HEK293 (cell line): ENCODE results near the gene SLC22A17.

ENCODE experiments used
- CTCF ChIA-PET: fragments of 350-600 bp; formaldehyde crosslinking; extraction: SDS; loops from one replicate; lab custom pipeline; 2021; ENCODE audit warnings: antibody characterized with exemption; lab: Yijun Ruan, JAX
- POLR2A ChIA-PET: fragments of 300-600 bp; formaldehyde crosslinking; extraction: SDS; loops from one replicate; lab custom pipeline; 2020; ENCODE audit warnings: antibody characterized with exemption, inconsistent platforms; lab: Yijun Ruan, JAX
- H3K27ac ChIP-seq: fragments of 200-500 bp; sonication (Bioruptor generic); 2 replicates; pipeline ENCODE4 v1.5.1; 2014; ENCODE audit warnings: low read depth, low read length, control low read depth, inconsistent platforms; ENCODE audit errors: extremely low read depth
- H3K36me3 ChIP-seq, 2 experiments: fragments of 200-500 bp in 1 of 2; sonication (Bioruptor generic) in 1 of 2; 1 replicate in 1 of 2; 2 replicates in 1 of 2; pipeline ENCODE4 v1.5.1; 2014 to 2017; ENCODE audit warnings: inconsistent platforms in 2 of 2, low read length in 2 of 2; ENCODE audit not compliant: control insufficient read depth in 2 of 2, insufficient read depth in 1 of 2
- H3K4me1 ChIP-seq: fragments of 200-500 bp; sonication (Bioruptor generic); 2 replicates; pipeline ENCODE4 v1.5.1; 2014; ENCODE audit warnings: mild to moderate bottlenecking, low read length, inconsistent platforms; ENCODE audit not compliant: control insufficient read depth, insufficient read depth
- H3K4me3 ChIP-seq: 2 replicates; pipeline ENCODE4 v1.5.1; 2011; ENCODE audit warnings: low read depth, mild to moderate bottlenecking, control low read depth, low read length, moderate library complexity
- H3K9me3 ChIP-seq: fragments of 200-500 bp; sonication (Bioruptor generic); 2 replicates; pipeline ENCODE4 v1.5.1; 2014; ENCODE audit warnings: low read depth, low read length, inconsistent platforms; ENCODE audit not compliant: control insufficient read depth, insufficient read depth
- BCL11B ChIP-seq: fragments of 450-650 bp; formaldehyde crosslinking; IDR thresholded peaks from 2 replicates; pipeline ENCODE4 v1.5.1; 2016; ENCODE audit warnings: low read depth, missing biosample characterization, missing genetic modification characterization
- GFI1B ChIP-seq: fragments of 450-650 bp; formaldehyde crosslinking; IDR thresholded peaks from 2 replicates; pipeline ENCODE4 v1.5.1; 2016; ENCODE audit warnings: missing biosample characterization, missing genetic modification characterization
- GLI2 ChIP-seq: fragments of 450-650 bp; formaldehyde crosslinking; IDR thresholded peaks from 2 replicates; pipeline ENCODE4; 2017; ENCODE audit warnings: missing biosample characterization, missing genetic modification characterization, low read depth, borderline replicate concordance
- GLI4 ChIP-seq: fragments of 450-650 bp; formaldehyde crosslinking; IDR thresholded peaks from 2 replicates; pipeline ENCODE4 v1.5.1; 2016; ENCODE audit warnings: missing biosample characterization, missing genetic modification characterization
- GLIS2 ChIP-seq: fragments of 450-650 bp; formaldehyde crosslinking; IDR thresholded peaks from 2 replicates; pipeline ENCODE4 v1.5.1; 2016; ENCODE audit warnings: missing biosample characterization, missing genetic modification characterization
- SCRT2 ChIP-seq: fragments of 450-650 bp; formaldehyde crosslinking; IDR thresholded peaks from 2 replicates; pipeline ENCODE4 v1.5.1; 2016; ENCODE audit warnings: missing biosample characterization, missing genetic modification characterization
- ZBTB49 ChIP-seq: fragments of 450-650 bp; formaldehyde crosslinking; IDR thresholded peaks from 2 replicates; pipeline ENCODE4 v1.5.1; 2016; ENCODE audit warnings: missing biosample characterization, missing genetic modification characterization, low read depth
- ZFP41 ChIP-seq: fragments of 450-650 bp; formaldehyde crosslinking; IDR thresholded peaks from 2 replicates; pipeline ENCODE4 v1.5.1; 2016; ENCODE audit warnings: missing biosample characterization, missing genetic modification characterization, borderline replicate concordance
- ZNF138 ChIP-seq: fragments of 450-650 bp; formaldehyde crosslinking; IDR thresholded peaks from 2 replicates; pipeline ENCODE4 v1.5.1; 2016; ENCODE audit warnings: missing biosample characterization, missing genetic modification characterization, borderline replicate concordance
- ZNF146 ChIP-seq: fragments of 450-650 bp; formaldehyde crosslinking; IDR thresholded peaks from 2 replicates; pipeline ENCODE4 v1.5.1; 2016; ENCODE audit warnings: missing biosample characterization, missing genetic modification characterization
- ZNF175 ChIP-seq: fragments of 450-650 bp; formaldehyde crosslinking; IDR thresholded peaks from 2 replicates; pipeline ENCODE4 v1.5.1; 2016; ENCODE audit warnings: missing biosample characterization, missing genetic modification characterization
- ZNF18 ChIP-seq: fragments of 450-650 bp; formaldehyde crosslinking; IDR thresholded peaks from 2 replicates; pipeline ENCODE4 v1.5.1; 2016; ENCODE audit warnings: missing biosample characterization, missing genetic modification characterization
- ZNF221 ChIP-seq: fragments of 450-650 bp; formaldehyde crosslinking; IDR thresholded peaks from 2 replicates; pipeline ENCODE4 v1.5.1; 2017; ENCODE audit warnings: missing biosample characterization, missing genetic modification characterization, borderline replicate concordance
- ZNF223 ChIP-seq: fragments of 450-650 bp; formaldehyde crosslinking; IDR thresholded peaks from 2 replicates; pipeline ENCODE4 v1.5.1; 2016; ENCODE audit warnings: missing biosample characterization, missing genetic modification characterization
- ZNF23 ChIP-seq: fragments of 450-650 bp; formaldehyde crosslinking; IDR thresholded peaks from 2 replicates; pipeline ENCODE4 v1.5.1; 2016; ENCODE audit warnings: missing biosample characterization, missing genetic modification characterization, borderline replicate concordance
- ZNF274 ChIP-seq, 2 experiments: fragments of 200-500 bp in 1 of 2; fragments of 450-650 bp in 1 of 2; sonication (Bioruptor generic) in 1 of 2; formaldehyde crosslinking in 1 of 2; IDR thresholded peaks; 2 replicates each; pipeline versions ENCODE4 v1.5.1 to v1.6.1; 2014 to 2016; ENCODE audit warnings: borderline replicate concordance in 1 of 2, inconsistent platforms in 1 of 2, low read length in 1 of 2, missing biosample characterization in 1 of 2, missing genetic modification characterization in 1 of 2
- ZNF292 ChIP-seq: fragments of 450-650 bp; formaldehyde crosslinking; IDR thresholded peaks from 2 replicates; pipeline ENCODE4 v1.5.1; 2016; ENCODE audit warnings: low read depth, missing biosample characterization, missing genetic modification characterization, borderline replicate concordance
- ZNF391 ChIP-seq: fragments of 450-650 bp; formaldehyde crosslinking; IDR thresholded peaks from 2 replicates; pipeline ENCODE4 v1.5.1; 2016; ENCODE audit warnings: low read depth, missing biosample characterization, missing genetic modification characterization, borderline replicate concordance
- ZNF501 ChIP-seq: fragments of 450-650 bp; formaldehyde crosslinking; IDR thresholded peaks from 2 replicates; pipeline ENCODE4 v1.5.1; 2016; ENCODE audit warnings: missing biosample characterization, missing genetic modification characterization
- ZNF510 ChIP-seq: fragments of 450-650 bp; formaldehyde crosslinking; IDR thresholded peaks from 2 replicates; pipeline ENCODE4 v1.5.1; 2018; ENCODE audit warnings: mild to moderate bottlenecking, missing genetic modification characterization, missing biosample characterization; ENCODE audit not compliant: insufficient replicate concordance
- ZNF513 ChIP-seq: fragments of 450-650 bp; IDR thresholded peaks from 2 replicates; pipeline ENCODE4 v1.5.1; 2018; ENCODE audit warnings: missing biosample characterization, missing genetic modification characterization
- ZNF521 ChIP-seq: fragments of 450-650 bp; formaldehyde crosslinking; IDR thresholded peaks from 2 replicates; pipeline ENCODE4 v1.5.1; 2017; ENCODE audit warnings: missing biosample characterization, mild to moderate bottlenecking, missing genetic modification characterization
- ZNF544 ChIP-seq: fragments of 450-650 bp; formaldehyde crosslinking; IDR thresholded peaks from 2 replicates; pipeline ENCODE4 v1.5.0; 2017; ENCODE audit warnings: missing biosample characterization, missing genetic modification characterization
- ZNF664 ChIP-seq: fragments of 450-650 bp; formaldehyde crosslinking; IDR thresholded peaks from 2 replicates; pipeline ENCODE4 v1.5.1; 2016; ENCODE audit warnings: missing biosample characterization, missing genetic modification characterization
- ZNF670 ChIP-seq: fragments of 450-650 bp; formaldehyde crosslinking; IDR thresholded peaks from 2 replicates; pipeline ENCODE4 v1.5.1; 2016; ENCODE audit warnings: missing biosample characterization, missing genetic modification characterization, low read depth
- ZNF701 ChIP-seq: fragments of 450-650 bp; formaldehyde crosslinking; IDR thresholded peaks from 2 replicates; pipeline ENCODE4 v1.5.1; 2016; ENCODE audit warnings: missing biosample characterization, missing genetic modification characterization
- ZSCAN4 ChIP-seq: fragments of 450-650 bp; formaldehyde crosslinking; IDR thresholded peaks from 2 replicates; pipeline ENCODE4 v1.5.1; 2017; ENCODE audit warnings: missing biosample characterization, missing genetic modification characterization

SLC22A17 gene

GRCh38 chr14:23388996-23389395, 36.3 kb upstream of the SLC22A17 start:
- Histone ChIP-seq H3K9me3 (no peaks in the 10 kb centered on the region), H3K27ac (no peak overlapping the region), H3K4me1 (no peaks in the 10 kb centered on the region), H3K4me3 (no peak overlapping the region), H3K36me3 (no peaks in the 10 kb centered on the region)
- TF ChIP-seq ZNF510 (no peak), ZNF146 (no peak), ZNF664 (tag by site-specific recombination) (no peak), ZNF223 (tag by site-specific recombination) (no peak), ZNF23 (no peak), ZNF544 (tag by site-specific recombination) (no peak), ZSCAN4 (tag by site-specific recombination) (no peak), ZNF670 (tag by site-specific recombination) (no peak), ZNF138 (tag by site-specific recombination) (no peak), ZFP41 (tag by site-specific recombination) (no peak), ZNF274 (IDR thresholded peaks at IDR 0.05; ENCODE audit: low read length) (no peak), ZNF274 (tag by site-specific recombination; IDR thresholded peaks at IDR 0.05; ENCODE audit: borderline replicate concordance) (no peak), ZNF501 (no peak), GLIS2 (tag by site-specific recombination) (no peak), GFI1B (tag by site-specific recombination) (no peak), ZNF701 (tag by site-specific recombination) (no peak), ZNF221 (tag by site-specific recombination) (no peak)
- POLR2A ChIA-PET: no interaction called here
- CTCF ChIA-PET: interaction anchor here (0.8 to 7.1 kb wide), 2 partner anchors 9 to 833 kb away, joined by 6 to 34 read pairs; no protein-coding TSS in a partner anchor

- ChIA-PET CTCF (interaction anchor here (0.8 to 7.1 kb wide), 3 partner anchors 8 to 832 kb away, joined by 3 to 34 read pairs (median 6); no protein-coding TSS in a partner anchor), POLR2A (no interaction called here)
- no peaks in the 10 kb centered on the region for H3K9me3 ChIP-seq
- H3K27ac ChIP-seq: no peak overlapping the region
- no peaks in the 10 kb centered on the region for H3K36me3 ChIP-seq
- TF ChIP-seq ZNF513 (tag by site-specific recombination) (no peak), ZBTB49 (tag by site-specific recombination) (no peak), ZNF138 (tag by site-specific recombination) (no peak), ZNF146 (no peak), SCRT2 (tag by site-specific recombination) (no peak), ZNF391 (tag by site-specific recombination) (no peak), ZNF521 (tag by site-specific recombination) (no peak), GLI4 (tag by site-specific recombination) (no peak), ZNF175 (tag by site-specific recombination) (no peak), ZNF292 (tag by site-specific recombination) (no peak), ZNF18 (tag by site-specific recombination) (no peak), GLI2 (no peak), BCL11B (tag by site-specific recombination) (no peak)
- H3K4me3 ChIP-seq: no peak overlapping the region
- no peaks in the 10 kb centered on the region for H3K4me1 ChIP-seq
Observed at GRCh38 chr14:23387916-23388882, 35.5 kb upstream of the SLC22A17 start.
